ENCODE data around the gene TNFSF13.

The TNFSF13 gene

DNA sequence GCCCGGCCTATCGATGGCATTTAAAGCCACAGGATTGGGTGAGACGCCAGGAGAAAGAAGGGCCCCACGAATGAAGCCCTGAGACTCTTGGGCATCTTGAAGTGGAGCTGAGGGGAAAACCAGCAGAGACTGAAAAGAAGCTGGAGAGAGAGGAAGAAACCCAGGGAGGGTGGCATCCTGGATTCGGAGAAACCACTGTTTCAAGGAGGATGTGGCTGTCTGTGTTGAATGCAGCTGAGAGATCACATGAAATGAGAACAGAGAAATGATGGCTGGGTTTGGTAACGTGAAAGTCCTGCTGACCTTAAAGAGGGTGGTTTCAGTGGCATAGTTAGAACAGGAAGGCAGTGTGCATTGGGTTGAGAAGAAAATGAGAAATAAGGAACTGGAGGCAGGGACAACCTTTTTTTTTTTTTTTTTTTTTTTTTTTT is 5.9 kb upstream of the TNFSF13 start:
- no peak for DNase-seq

- DNase-seq, result no peak
Measured at GRCh38 chr17:7553356-7553755, 5.2 kb upstream of the TNFSF13 start.

DNA sequence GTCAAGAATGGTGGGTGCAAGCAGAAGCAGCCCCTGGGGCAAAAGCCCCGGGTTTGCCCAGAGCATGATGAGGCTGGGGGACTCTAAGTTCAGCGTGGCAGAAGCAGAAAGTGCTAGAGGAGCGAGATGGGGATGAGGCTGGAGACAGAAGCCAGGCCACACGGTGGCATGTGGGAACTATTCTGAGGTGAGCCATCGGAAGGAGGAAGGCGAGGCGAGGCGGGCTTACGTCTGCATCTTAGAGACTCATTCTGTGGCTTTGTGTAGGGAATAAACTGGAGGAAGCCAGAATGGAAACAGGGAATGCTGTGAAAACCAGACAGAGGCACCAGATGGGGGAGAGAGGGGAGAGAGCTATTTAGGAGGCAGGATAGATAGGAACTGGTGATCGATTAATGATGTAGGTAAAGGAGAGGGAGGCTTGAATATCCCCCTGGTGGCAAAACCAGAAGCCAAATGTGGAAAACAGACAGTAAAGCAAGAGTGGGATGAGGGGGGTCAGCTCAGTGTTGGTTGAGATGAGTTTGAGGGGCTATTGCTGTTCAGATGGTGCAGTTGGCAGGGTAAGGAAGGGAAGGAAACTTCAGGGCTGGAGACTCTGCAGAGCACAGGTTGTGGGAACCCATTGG is 3.1 kb upstream of the TNFSF13 start:
- no peak for DNase-seq

GRCh38 chr17:7556627-7557026 is 1.9 kb upstream of the TNFSF13 start:
- DNase-seq, result no peak

DNA sequence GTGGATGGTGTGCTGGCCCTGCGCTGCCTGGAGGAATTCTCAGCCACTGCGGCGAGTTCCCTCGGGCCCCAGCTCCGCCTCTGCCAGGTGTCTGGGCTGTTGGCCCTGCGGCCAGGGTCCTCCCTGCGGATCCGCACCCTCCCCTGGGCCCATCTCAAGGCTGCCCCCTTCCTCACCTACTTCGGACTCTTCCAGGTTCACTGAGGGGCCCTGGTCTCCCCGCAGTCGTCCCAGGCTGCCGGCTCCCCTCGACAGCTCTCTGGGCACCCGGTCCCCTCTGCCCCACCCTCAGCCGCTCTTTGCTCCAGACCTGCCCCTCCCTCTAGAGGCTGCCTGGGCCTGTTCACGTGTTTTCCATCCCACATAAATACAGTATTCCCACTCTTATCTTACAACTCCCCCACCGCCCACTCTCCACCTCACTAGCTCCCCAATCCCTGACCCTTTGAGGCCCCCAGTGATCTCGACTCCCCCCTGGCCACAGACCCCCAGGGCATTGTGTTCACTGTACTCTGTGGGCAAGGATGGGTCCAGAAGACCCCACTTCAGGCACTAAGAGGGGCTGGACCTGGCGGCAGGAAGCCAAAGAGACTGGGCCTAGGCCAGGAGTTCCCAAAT is 1.3 kb upstream of the TNFSF13 start:
- no peak for DNase-seq

DNA sequence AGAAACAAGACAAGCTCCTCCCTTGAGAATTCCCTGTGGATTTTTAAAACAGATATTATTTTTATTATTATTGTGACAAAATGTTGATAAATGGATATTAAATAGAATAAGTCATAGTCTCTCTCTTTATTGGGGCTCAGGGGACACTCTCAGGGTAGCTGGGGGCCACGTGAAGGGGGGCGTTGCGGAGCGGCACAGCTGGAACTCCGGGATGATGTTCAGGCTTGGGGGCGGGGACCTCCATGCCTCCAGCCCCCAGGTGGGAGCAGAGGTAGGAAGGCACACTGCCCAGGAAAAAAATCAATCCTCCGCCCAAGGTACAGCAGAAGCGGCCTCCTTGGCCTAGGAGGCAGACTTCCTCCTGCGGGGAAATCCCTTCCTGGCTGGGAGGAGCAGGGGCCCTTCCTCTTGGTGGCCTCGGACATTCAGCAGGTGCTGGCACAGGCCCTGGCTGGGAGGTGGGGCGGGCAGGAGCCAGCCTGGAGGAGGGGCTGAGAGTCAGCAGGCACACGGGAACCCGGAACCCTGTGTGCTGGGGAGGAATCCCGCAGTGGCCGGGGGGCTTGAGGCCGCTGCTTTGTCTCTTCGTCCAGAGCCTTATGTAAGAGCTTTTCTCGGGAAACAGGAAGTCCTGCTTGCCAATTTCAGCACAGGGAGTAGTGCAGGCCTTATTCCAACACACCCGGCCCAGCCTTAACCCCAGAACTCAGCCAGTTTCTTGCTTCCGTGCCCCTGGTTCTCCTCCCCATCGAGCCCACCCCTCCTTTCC is 591 bp upstream of the TNFSF13 start:
- DNase-seq, result peak; percentile 63

DNA sequence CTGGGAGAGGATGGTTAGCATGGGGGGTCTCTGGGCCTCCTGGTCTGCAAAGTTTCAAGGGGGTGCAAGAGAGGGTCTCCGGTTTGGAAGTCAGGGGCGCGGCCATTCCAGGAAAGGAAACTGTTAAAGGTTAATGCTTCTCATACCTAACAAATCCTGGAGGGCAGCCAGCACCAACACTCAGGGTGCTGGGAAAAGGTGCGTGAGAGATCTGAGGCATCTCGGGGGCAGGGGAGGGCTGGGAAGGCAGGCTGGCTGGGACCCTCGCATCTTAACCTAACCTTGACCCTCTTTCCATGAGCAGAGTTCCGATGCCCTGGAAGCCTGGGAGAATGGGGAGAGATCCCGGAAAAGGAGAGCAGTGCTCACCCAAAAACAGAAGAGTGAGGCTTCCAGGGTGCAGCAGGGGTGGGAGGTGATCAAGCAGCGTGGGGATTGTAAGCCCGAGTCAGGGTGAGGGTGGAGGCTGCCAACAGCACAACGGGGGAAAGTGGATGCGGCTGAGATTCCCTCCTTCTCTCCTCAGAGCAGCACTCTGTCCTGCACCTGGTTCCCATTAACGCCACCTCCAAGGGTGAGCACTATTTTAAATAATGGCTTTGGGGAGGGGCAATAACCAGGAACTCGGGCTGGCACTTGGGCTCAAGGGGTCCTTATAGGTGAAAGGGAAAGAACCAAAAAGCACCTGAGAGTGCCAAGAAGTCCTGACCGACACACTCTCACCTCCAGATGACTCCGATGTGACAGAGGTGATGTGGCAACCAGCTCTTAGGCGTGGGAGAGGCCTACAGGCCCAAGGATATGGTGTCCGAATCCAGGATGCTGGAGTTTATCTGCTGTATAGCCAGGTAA is 996 bp downstream of the TNFSF13 start:
- no peak for DNase-seq

DNA sequence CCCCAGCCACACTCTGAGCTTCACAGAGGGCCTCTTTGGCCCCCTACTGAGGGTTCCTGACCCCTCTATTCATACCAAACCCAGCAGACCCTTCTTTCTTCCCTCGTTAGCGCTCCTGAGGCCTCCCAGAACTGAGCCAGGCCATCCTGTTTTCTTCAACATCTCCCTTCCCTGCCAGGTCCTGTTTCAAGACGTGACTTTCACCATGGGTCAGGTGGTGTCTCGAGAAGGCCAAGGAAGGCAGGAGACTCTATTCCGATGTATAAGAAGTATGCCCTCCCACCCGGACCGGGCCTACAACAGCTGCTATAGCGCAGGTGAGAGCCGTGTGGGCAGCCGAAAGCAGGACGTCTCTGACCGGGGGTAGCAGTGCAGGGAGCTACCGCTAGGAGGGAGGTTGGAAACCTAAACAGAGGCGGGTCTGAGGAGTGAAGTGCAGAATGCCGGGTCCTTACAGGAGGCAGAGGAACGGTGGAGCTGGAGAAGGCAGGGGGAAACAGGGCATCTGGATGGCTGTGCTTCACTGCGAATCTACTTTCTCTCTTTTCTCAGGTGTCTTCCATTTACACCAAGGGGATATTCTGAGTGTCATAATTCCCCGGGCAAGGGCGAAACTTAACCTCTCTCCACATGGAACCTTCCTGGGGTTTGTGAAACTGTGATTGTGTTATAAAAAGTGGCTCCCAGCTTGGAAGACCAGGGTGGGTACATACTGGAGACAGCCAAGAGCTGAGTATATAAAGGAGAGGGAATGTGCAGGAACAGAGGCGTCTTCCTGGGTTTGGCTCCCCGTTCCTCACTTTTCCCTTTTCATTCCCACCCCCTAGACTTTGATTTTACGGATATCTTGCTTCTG is 1.9 kb downstream of the TNFSF13 start:
- DNase-seq, result peak; percentile 77

GRCh38 chr17:7561028-7561575 is 2.6 kb downstream of the TNFSF13 start:
- DNase-seq, result peak; percentile 90

GRCh38 chr17:7561589-7562207 is 3.1 kb downstream of the TNFSF13 start, which contains the start of gene SENP3:
Gene SENP3 (plus strand): TSS chr17:7561919. CDS start chr17:7563077, 1,158 bp downstream.
- peak; percentile 76 for DNase-seq

- no peak for DNase-seq
Measured at GRCh38 chr17:7562208-7562605, 3.7 kb downstream of the TNFSF13 start.

DNA sequence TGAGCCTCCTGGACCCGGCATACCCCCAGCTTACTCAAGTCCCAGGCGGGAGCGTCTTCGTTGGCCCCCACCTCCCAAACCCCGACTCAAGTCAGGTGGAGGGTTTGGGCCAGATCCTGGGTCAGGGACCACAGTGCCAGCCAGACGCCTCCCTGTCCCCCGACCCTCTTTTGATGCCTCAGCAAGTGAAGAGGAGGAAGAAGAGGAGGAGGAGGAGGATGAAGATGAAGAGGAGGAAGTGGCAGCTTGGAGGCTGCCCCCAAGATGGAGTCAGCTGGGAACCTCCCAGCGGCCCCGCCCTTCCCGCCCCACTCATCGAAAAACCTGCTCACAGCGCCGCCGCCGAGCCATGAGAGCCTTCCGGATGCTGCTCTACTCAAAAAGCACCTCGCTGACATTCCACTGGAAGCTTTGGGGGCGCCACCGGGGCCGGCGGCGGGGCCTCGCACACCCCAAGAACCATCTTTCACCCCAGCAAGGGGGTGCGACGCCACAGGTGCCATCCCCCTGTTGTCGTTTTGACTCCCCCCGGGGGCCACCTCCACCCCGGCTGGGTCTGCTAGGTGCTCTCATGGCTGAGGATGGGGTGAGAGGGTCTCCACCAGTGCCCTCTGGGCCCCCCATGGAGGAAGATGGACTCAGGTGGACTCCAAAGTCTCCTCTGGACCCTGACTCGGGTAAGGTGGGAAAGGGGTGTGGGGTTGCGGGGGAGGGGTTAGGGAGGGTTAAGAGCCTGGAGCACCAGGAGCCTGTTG is 4.7 kb downstream of the TNFSF13 start:
- DNase-seq, result no peak

DNA sequence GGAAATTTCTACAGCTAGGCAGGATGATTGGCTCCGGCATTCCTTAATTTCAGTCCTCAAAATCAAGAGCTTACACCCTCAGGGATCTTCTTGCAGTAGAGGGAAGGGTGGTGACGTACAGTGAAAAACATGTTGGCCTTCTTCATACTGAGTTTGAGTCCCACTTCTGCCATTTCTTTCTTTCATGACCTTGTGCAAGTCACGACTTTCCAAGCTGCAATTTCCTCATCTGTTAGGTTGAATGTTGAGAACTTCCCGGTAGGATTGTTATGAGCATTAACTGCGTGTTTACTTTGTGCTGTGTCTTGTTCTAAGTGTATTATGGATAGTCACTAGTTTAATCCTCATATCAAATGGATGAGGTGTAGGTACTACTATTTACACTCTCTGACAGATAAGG is 11.0 kb downstream of the TNFSF13 start:
- DNase-seq, result no peak

GRCh38 chr17:7570351-7570750 is 11.8 kb downstream of the TNFSF13 start:
- DNase-seq, result no peak

- DNase-seq, result no peak
Measured at GRCh38 chr17:7572338-7572587, 13.7 kb downstream of the TNFSF13 start.

DNA sequence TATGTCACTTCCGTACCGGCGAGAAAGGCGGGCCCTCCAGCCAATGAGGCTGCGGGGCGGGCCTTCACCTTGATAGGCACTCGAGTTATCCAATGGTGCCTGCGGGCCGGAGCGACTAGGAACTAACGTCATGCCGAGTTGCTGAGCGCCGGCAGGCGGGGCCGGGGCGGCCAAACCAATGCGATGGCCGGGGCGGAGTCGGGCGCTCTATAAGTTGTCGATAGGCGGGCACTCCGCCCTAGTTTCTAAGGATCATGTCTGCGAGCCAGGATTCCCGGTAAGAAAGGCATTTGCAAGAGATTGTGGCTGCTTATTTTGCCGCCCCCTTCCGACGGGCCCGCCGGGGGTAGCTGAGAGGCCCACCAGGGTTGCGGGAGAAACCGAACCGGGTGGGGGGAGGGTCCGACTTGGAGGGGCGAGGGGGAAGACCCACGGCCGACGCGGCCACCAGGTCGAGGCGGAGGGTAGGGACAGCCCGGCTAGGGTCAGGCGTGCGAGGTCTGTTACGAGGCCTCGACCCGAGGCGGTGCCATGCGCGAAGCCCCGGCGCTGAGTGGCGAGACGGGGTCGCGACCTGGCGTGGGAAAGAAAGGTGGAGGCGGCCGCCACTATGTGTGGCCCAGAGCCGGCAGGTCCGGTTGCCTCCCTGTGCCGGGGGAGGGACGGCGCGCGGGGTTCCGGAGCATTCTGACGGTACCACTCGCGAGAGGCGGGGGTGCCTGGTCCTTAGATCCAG is 14.2 kb downstream of the TNFSF13 start:
- DNase-seq, result peak; percentile 99

GRCh38 chr17:7573324-7574080 is 15.0 kb downstream of the TNFSF13 start:
- DNase-seq, result peak; percentile 47

DNA sequence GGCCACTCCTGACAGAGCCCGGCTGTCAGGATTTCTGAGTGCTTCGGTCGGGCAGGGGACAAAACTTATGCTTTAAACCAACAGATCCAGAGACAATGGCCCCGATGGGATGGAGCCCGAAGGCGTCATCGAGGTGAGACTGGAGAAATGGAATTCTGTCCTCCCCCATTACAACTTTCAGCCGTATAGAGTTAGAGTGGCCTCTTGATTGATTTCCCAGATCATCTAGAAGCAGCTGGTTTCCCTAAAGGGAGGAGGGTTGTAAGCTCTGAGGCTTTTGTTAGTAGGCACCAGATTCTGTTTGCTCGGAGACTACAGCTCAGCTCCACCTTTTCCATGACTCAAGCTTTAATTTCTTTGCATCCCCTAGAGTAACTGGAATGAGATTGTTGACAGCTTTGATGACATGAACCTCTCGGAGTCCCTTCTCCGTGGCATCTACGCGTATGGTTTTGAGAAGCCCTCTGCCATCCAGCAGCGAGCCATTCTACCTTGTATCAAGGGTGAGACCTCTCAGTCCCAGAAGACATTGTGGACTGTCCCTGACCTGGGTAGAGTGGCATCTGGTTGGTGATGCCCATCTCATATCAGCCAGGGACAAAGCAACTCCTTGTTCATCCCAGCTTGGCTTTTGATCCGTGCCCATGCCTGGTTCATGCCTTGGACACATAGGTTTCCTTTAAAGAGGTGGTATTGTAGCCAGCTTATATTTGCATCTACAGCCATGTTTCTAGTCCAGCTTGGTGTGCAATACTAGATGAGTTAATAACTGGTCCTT is 15.8 kb downstream of the TNFSF13 start:
- DNase-seq, result no peak

DNA sequence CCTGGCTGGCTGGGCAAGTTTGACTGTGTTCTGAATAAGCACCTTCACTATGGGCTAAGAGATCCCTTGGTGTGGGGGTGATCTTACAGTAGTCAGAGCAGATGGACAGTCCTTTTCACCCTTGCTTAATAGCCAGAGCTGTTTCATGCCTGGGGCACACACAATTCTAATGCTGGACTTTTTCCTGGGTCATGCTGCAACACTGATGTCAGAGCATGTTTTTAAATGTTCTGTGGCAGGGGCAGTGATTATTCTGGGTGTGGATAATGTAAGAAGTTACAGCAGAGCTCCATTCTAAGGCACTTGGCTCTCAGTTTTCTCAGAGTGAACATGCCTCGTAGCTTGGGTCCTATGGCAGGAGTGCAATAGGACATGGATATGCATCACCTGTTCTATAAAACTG is 16.9 kb downstream of the TNFSF13 start:
- no peak for DNase-seq

All from SHP77 treated with DMSO at 0.1 percent for 48 hours (cell line).